SK-N-SH treated with all-trans-retinoic acid at 6 μM for 48 hours (cell line): Measurements from ENCODE around the gene RIOX2.

ENCODE experiments used
- BACH2 ChIP-seq: fragments of 250-450 bp; sonication (Bioruptor Pico); IDR thresholded peaks from 2 replicates; pipeline ENCODE4 v1.9.0; 2021; ENCODE audit warnings: mild to moderate bottlenecking, borderline replicate concordance
- CSDC2 ChIP-seq: fragments of 250-450 bp; sonication (Bioruptor Pico); IDR thresholded peaks from 2 replicates; pipeline ENCODE4 v1.5.0; 2020; ENCODE audit warnings: mild to moderate bottlenecking, moderate library complexity
- CSRNP3 ChIP-seq: fragments of 250-450 bp; sonication (Bioruptor Pico); IDR thresholded peaks from 2 replicates; pipeline ENCODE4 v1.5.1; 2021; ENCODE audit warnings: mild to moderate bottlenecking, moderate library complexity
- ESRRG ChIP-seq: fragments of 250-450 bp; sonication (Bioruptor Pico); IDR thresholded peaks from 2 replicates; pipeline ENCODE4 v1.6.1; 2021; ENCODE audit warnings: mild to moderate bottlenecking
- RARB ChIP-seq: fragments of 250-450 bp; sonication (Bioruptor Pico); IDR thresholded peaks from 2 replicates; pipeline ENCODE4 v1.8.0; 2021; ENCODE audit warnings: mild to moderate bottlenecking, moderate library complexity
- SNAI2 ChIP-seq: fragments of 250-450 bp; sonication (Bioruptor Pico); IDR thresholded peaks from 2 replicates; pipeline ENCODE4 v1.5.0; 2020; ENCODE audit warnings: mild to moderate bottlenecking, moderate library complexity
- ZFP3 ChIP-seq: fragments of 250-450 bp; sonication (Bioruptor Pico); IDR thresholded peaks from 2 replicates; pipeline ENCODE4 v1.5.0; 2020; ENCODE audit warnings: mild to moderate bottlenecking, moderate library complexity
- ZNF8 ChIP-seq: fragments of 450-650 bp; formaldehyde crosslinking; IDR thresholded peaks from 2 replicates; pipeline ENCODE4 v1.5.0; 2020; ENCODE audit warnings: mild to moderate bottlenecking, moderate library complexity
- TF ChIP-seq, protein P1 (sequence below): fragments of 250-450 bp; sonication (Bioruptor Pico); IDR thresholded peaks from 2 replicates; pipeline ENCODE4 v1.5.1; 2020; ENCODE audit warnings: low read depth, mild to moderate bottlenecking, moderate library complexity
- TF ChIP-seq, protein P2 (sequence below): fragments of 250-450 bp; sonication (Bioruptor Pico); IDR thresholded peaks from 2 replicates; pipeline ENCODE4 v1.8.0; 2021; ENCODE audit warnings: low read depth, mild to moderate bottlenecking, moderate library complexity, borderline replicate concordance
- TF ChIP-seq, protein P3 (sequence below): fragments of 250-450 bp; sonication (Bioruptor Pico); IDR thresholded peaks from 2 replicates; pipeline ENCODE4 v1.8.0; 2020; ENCODE audit warnings: mild to moderate bottlenecking, moderate library complexity, borderline replicate concordance

- TF ChIP-seq ZFP3 (CRISPR knock-in tag) (no peak), CSRNP3 (no peak), ZNF8 (no peak), CSDC2 (CRISPR knock-in tag) (no peak), ESRRG (CRISPR knock-in tag) (no peak), RARB (CRISPR knock-in tag) (no peak), BACH2 (CRISPR knock-in tag) (no peak), SNAI2 (no peak)
- TF ChIP-seq, protein P1, sequence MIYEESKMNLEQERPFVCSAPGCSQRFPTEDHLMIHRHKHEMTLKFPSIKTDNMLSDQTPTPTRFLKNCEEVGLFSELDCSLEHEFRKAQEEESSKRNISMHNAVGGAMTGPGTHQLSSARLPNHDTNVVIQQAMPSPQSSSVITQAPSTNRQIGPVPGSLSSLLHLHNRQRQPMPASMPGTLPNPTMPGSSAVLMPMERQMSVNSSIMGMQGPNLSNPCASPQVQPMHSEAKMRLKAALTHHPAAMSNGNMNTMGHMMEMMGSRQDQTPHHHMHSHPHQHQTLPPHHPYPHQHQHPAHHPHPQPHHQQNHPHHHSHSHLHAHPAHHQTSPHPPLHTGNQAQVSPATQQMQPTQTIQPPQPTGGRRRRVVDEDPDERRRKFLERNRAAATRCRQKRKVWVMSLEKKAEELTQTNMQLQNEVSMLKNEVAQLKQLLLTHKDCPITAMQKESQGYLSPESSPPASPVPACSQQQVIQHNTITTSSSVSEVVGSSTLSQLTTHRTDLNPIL = no peak
- TF ChIP-seq, protein P2, sequence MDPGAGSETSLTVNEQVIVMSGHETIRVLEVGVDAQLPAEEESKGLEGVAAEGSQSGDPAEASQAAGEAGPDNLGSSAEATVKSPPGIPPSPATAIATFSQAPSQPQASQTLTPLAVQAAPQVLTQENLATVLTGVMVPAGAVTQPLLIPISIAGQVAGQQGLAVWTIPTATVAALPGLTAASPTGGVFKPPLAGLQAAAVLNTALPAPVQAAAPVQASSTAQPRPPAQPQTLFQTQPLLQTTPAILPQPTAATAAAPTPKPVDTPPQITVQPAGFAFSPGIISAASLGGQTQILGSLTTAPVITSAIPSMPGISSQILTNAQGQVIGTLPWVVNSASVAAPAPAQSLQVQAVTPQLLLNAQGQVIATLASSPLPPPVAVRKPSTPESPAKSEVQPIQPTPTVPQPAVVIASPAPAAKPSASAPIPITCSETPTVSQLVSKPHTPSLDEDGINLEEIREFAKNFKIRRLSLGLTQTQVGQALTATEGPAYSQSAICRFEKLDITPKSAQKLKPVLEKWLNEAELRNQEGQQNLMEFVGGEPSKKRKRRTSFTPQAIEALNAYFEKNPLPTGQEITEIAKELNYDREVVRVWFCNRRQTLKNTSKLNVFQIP = no peak
- TF ChIP-seq, protein P3, sequence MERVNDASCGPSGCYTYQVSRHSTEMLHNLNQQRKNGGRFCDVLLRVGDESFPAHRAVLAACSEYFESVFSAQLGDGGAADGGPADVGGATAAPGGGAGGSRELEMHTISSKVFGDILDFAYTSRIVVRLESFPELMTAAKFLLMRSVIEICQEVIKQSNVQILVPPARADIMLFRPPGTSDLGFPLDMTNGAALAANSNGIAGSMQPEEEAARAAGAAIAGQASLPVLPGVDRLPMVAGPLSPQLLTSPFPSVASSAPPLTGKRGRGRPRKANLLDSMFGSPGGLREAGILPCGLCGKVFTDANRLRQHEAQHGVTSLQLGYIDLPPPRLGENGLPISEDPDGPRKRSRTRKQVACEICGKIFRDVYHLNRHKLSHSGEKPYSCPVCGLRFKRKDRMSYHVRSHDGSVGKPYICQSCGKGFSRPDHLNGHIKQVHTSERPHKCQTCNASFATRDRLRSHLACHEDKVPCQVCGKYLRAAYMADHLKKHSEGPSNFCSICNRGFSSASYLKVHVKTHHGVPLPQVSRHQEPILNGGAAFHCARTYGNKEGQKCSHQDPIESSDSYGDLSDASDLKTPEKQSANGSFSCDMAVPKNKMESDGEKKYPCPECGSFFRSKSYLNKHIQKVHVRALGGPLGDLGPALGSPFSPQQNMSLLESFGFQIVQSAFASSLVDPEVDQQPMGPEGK = no peak
Measured at GRCh38 chr3:97981886-97982285, 9.7 kb upstream of the RIOX2 start.
